Embryonic facial prominence (tissue), 1 donor: Measurements from ENCODE around the gene BRS3.
"Not testable (repeated sequence)": the region's sequence is repeated elsewhere in the genome, so short reads cannot be mapped to it uniquely, and the experiment has no call there.

ENCODE experiments used
- DNase-seq: peaks from one replicate; pipeline ENCODE4 v3.0.0-alpha.2; 2016; ENCODE audit errors: extremely low spot score

The BRS3 gene

DNA sequence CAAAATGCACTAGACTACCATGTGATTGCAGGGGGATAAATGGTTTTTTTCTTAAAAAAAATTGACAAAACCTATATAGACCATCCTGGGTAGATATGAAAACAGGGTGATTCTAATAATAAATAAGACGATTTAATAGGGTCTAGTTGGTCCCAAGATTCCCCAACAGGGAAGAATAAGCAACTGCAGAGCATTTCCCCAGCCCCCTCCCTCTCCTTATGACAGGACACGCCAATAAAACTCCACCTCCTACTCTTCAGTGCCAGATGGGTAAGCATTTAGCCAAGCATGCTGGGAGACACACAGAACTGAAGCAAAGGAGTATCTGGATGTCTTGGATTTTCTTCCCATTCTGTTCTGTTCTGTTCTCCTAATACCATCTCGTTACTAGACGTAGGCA lies at the start of gene BRS3:
TSS of gene BRS3 (plus strand) at position 301 of the 400 bp plus-strand sequence. CDS start 168 bp downstream, outside the sequence.
- no peak for DNase-seq

DNA sequence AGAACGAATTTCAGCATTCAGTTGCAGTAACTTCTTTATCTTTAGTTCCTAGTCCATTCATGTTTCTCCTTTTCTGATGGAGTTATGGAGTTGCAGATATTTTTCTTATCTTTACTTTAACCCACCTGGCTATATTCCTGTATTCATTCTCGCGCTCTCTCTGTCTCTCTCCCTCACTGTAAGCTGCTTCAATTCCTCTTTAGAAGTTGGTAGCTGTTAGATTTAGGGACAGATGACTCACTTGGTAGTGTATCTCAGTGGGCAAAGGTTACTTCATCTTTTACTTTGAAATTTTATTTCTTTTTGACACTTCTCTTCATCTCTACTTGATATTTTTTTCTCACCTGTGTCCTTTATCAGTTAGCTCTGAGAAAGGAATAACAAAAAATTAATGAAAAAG lies 49.6 kb upstream of the BRS3 start:
- no peak for DNase-seq

DNA sequence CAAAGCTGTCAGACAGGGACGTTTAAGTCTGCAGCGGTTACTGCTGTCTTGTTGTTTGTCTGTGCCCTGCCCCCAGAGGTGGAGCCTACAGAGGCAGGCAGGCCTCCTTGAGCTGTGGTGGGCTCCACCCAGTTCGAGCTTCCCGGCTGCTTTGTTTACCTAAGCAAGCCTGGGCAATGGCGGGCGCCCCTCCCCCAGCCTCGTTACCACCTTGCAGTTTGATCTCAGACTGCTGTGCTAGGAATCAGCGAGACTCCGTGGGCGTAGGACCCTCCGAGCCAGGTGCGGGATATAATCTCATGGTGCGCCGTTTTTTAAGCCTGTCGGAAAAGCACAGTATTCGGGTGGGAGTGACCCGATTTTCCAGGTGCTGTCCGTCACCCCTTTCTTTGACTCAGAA lies 42.1 kb upstream of the BRS3 start:
- DNase-seq = not testable (repeated sequence)

DNA sequence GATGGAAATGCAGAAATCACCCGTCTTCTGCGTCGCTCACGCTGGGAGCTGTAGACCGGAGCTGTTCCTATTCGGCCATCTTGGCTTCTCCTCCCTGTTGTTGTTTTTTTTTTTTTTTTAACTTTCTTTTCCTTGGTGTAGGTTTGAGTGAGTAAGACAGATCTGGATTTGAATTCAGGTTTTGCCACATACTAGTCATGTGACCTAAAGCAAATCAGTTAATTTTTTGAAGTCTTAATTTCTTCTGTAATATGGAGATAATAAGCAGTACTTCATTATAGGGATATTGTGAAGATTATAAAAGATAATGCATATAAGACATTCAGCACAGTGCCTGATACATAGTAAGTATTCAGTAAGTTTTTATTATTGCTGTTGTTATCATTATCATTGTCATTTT lies 41.5 kb upstream of the BRS3 start:
- DNase-seq = no peak

DNA sequence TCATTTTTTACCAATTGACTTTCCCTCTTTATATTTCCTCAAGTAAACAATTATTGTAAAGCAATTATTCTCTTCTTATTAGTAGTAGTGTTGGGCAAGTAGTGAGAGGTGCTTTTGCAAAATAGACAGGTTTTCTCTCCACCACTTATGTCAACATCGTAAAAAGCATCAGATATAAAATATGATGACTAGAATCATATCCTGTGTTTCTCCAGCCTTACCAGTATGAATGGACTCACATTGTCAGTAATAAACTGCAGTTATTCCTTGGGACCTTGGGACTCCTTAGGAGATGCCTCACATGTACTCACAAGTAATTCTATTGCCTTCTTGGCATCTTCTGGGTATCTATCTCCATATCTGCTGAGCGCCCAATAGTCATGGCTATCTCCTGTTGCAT lies 40.4 kb upstream of the BRS3 start:
- no peak for DNase-seq

DNA sequence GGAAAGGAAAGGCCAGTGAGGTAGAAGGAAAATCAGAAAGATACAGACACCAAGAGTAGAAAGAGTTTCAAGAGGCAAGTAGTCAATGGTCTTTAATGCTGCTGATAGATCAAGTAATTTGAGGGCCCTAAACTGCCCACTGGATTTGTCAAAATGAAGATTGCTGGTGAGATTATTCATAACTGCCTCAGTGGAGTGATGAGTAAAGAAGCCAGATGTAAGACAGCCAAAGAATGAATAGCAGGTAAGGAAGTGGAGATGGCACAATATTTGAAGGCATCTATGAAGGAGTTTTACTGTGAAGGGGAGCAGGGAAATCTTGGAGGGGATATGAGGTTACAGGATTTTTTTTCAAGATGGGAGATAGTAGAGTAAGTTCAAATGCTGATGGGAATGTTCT lies 39.8 kb upstream of the BRS3 start:
- no peak for DNase-seq

DNA sequence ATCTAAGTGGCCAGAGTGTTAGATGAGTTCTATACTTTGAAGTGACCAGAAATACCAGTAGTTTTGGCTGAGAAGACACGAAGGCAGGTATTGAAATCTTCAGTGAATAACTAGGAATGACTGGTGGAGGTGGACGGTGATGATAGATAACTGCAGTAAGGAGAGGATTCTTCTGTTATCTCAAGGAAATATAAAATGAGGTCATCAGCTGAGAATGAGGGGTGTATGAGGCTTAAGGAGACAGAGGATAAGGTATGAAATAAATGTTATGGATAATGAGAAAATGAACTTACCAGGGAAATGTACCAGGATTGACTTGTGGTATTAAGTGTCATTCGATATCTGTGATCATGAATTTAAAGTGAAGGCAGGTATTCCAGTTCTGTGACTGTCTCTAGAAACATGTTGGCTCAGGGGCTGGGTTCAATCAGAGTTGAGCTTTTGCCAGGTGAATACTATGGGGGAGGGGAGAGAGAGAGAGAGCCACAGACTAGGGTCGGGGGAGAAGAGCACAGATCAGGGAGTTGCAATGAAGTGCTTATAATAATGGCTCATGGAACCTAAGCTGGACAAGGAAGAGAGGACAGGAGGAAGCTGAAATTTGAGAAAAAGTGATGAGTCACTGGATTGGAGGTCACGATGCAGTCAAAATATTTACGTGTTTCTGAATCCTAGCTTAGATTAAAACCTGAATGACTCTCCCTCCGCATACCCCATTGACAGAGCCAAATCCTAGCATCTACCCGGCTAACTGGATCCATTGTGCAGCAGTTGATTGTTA lies 37.5 kb upstream of the BRS3 start:
- DNase-seq = no peak

DNA sequence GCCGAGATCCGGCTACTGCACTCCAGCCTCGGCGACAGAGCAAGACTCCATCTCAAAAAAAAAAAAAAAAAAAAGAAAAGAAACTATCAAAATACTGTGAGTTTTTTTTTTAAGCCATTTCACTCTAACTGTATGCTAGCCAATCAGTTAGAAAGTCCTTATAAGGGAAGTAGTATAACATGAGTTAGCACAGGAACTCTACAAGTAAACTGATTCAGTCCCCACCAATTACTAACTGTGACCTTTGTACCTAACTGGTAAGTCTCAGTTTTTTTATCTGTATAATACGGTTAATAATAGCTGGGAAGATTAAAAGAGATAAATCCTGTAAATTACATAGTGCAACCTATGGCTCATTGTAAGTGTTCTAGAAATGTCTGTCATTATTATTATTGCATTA lies 35.1 kb upstream of the BRS3 start:
- no peak for DNase-seq

DNA sequence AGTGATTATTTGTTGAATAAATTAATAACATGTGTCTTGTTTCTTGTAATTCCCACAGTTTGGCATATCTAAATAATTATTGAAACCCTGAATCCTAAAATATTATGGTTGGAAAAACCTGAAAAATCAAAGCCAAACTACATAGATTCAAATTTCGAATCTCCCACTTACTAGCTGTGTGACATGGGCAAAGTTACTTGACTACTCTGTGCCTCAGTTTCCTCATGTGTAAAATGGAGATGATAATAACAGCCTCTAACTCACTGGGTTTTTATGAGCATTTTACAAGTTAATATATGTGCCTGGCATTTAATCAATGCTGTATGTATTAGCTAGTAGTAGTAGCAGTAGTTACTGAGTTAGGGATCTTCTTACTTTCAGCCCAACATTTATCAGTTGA lies 34.6 kb upstream of the BRS3 start:
- DNase-seq = no peak

DNA sequence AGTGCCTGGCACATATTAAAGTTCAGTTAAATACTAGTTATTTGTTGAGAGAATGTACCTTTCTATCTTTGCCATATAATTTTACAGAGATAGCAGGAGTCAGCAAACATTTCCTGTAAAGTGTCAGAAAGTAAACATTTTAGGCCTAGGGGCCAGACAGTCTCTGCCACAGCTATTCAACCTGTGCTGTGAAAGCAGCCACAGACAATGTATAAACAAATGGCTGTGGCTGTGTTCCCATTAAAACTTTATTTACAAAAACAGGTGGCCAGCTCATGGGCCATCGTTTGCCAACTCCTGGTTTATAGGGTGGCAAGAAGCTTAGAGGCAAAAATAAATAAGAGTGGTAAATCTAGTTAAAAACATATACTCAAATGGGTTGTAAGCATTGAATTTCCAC lies 34.0 kb upstream of the BRS3 start:
- no peak for DNase-seq

DNA sequence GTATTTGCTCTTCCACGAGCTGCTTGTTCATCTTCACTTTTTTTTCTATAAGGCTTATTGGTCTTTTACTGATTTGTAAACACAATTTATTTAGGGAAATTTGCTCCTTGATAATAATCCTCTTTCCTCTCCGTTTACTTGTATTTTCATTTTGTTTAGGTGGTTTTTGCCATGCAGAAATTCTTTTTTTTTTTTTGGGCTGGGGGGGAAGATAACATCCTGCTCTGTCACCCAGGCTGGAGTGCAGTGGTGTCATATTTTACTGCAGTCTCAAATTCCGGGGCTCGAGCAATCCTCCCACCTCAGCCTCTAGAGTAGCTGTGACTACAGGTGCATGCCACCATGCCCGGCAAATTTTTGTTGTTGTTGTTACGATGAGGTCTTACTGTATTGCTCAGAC lies 31.6 kb upstream of the BRS3 start:
- no peak for DNase-seq

DNA sequence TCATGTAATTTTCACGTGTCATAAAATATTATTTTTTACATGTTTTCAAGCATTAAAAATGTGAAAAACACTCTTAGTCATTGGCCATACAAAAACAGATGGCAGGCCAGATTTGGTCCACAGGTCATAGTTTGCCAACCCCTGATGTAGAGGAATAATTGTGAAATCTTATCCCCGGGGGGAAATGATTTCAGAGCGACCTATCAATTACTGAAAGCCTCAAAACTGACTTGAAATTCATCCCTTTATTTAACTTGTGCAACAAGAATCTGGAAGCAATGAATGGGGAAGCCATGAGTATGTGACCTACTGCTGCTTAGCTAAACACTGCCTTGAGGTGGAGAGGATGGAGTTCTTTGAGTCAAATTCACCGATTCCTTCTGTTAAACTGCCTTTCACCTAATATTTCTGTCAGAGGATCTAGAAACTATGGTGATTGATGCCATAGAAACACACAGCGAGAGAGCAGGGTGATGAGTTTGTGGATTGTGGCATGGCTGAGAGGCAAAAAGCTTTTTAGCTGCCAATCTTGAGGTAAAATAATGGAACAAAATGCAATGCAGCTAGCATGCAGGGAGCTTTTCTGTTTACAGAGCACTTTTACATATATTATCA lies 30.3 kb upstream of the BRS3 start:
- DNase-seq = no peak

DNA sequence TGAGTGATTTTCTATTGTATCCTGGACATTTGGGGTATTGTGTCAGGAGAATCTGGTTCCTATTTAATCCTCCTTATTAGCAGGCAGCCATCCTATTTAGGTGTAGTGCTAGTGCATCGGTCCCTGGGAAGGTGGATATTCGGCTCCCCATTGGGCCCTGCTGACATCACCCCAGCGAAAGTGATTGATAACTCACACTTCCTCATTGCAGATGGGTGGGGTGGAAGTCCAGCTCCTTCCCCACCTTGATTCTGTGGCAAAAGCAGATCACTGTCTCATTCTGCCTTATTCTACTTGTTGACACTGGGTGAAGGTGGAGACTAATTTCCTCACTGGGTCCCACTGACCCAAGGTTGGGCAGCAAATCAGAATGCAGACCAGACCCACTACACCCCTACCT lies 23.2 kb upstream of the BRS3 start:
- DNase-seq = no peak

DNA sequence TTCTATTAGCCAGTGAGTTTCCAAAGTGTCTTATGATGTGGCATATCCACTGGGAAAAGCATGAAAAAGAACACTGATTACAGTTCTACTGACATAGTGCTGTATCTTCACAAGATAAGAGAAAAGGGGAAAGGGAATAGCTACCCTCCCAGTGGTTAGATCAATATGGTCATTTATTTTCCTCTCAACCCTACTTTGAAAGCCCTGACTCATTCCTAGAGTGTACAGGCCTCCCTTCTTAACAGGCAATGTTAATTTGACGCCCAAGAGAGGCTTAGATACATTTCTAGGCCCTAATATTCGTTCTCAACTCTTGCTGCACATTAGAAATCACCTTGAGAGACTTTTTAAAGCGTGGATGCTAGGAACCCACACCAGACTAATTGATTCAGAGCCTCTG lies 20.4 kb upstream of the BRS3 start:
- DNase-seq = no peak

DNA sequence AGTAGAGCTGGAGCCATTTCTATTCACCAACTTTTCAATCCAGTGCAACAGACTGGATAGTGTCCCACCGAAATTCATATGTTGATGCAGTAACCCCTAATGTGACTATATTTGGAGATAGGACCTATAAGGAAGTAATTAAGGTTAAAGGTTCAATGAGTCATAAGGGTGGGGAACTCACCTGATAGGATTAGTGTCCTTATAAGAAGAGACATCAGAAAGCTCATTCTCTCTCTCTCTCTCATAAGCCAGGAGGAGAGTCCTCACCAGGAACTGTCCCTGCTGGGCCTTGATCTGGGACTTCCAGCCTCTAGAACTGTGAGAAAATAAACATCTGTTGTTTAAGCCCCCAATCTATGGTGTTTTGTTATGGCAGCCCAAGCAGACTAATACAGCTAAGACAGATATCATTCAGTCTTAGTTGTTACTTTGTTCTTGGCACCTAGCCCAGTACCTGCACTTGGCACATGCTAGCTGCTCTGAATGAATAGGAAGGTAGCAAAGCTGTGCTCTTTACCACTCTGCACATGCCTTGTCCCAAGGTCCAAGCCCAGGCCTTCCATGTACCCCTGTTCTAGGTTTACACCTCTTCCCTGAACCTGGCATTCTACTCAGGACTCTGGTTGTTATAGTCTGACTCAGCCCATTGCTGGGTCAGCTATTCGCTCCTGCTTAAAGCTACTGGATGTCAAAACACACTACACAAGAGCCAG lies 19.2 kb upstream of the BRS3 start:
- no peak for DNase-seq

DNA sequence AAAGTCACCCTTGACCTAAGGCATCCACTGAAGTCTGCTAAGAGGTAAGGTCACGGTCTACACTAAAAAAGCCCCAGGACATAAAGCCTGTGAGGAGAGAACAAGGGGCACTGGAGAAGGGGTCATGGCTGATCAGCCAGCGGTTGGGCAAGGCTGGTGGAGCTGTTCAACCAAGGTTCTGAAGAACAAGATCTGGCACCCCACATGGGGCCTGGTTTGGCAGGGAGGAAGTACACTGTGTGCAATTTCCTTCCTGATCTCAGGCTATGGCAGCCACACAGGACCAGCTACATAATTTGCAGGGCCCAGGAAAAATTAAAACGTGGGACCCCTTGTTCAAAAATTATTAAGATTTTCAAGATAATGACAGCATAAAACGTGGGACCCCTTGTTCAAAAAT lies 14.1 kb upstream of the BRS3 start:
- DNase-seq = no peak

DNA sequence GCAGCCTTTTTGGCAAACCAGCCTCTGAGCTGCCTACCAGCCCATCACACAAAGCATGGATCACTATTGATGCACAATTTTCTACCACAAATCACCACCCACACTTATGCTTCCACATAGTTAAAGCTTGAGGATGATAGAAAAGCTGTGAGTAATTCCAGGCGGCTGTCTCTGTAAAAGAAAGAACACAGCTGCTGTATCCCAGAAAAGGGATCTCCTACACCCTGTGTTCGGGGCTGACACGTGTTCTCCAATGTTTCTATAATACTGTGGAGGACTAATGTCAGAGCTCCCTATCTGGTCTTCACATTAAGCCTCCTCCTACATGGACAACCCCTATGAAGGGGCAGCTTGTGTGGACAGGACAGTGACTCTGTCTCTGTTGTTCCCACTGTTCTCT lies 12.5 kb upstream of the BRS3 start:
- DNase-seq = no peak

DNA sequence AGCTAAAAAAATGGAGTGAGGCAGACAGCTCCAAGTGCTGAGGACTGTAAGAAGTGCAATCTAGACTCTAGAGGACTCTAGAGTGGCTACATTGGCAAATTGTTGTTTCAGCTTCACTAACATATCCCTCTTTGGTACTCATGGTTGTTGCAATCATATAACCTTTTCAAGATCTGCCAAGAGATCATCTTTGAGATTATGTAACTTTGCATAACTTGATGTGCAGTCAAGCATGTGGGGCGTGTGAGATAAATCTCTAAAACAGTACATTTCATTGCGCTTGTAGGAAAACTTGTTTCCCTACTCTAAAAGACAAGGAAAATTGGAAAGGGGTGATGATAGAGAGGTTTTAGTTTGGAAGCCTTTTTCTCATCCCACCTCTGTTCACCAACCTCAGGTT lies 11.2 kb upstream of the BRS3 start:
- no peak for DNase-seq

DNA sequence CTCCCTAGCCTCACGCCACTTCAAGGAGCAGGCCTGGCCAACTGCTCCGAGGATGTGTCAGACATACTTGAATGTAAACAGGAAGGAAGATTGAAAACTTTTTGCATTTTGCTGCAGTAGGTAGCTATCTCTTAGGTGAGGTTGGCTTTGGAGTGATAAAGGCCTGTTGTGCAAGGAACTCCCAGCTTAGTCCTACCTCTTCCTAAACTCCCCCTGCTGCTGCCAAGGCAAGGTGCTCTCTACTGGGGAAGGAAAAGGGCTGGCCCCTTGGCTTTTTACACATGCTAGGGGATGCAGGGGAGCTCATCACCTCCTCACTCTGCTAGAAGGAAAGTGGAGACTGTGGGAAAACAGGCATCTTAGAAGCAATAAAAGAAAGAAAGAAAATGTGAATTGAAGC lies 10.7 kb upstream of the BRS3 start:
- DNase-seq = no peak

DNA sequence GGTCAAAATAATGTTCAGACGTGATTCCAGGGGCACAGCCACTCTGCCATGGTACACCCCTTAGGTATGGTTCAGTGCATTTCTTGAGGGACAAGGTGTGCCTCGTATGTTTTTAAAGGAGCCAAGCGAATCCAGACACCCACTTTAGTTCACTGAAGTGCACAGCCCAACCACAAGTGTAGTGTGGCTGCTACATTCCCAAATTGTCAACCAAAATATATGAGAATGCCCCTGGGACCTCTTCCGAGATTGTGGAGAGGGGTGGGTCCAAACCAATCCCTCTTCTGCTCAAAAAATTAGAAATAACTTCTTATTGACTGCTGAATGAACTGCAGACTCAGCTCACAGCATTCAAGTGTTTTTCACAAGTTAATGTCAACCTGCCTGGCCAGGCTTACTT lies 7.4 kb upstream of the BRS3 start:
- no peak for DNase-seq

DNA sequence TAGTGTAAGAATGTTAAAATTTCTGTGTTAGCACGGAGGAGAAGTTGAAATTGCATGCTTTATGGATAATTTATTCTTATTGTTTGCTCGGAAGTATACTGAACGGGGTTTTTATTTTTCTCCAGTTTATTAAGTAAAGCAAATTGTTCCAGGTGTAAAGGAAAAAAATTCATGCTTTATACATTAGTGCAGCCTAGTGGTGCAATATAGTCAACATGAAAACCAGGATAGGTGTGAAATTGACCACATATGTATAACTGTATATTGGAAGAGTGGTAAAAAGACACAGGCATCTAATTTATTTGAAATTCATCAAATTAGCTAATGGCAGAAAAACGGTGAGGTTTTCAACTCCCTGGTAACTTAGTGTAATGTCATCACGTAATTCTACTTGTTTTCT lies 959 bp downstream of the BRS3 start:
- DNase-seq = no peak

DNA sequence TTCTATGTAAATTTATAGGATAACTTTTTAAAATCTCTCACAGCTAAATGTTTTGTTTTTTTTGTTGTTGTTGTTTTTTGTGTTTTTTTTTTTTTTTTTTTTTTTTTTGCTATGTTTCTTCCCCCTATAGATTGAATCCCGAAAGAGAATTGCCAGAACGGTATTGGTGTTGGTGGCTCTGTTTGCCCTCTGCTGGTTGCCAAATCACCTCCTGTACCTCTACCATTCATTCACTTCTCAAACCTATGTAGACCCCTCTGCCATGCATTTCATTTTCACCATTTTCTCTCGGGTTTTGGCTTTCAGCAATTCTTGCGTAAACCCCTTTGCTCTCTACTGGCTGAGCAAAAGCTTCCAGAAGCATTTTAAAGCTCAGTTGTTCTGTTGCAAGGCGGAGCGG lies 4.1 kb downstream of the BRS3 start:
- no peak for DNase-seq

DNA sequence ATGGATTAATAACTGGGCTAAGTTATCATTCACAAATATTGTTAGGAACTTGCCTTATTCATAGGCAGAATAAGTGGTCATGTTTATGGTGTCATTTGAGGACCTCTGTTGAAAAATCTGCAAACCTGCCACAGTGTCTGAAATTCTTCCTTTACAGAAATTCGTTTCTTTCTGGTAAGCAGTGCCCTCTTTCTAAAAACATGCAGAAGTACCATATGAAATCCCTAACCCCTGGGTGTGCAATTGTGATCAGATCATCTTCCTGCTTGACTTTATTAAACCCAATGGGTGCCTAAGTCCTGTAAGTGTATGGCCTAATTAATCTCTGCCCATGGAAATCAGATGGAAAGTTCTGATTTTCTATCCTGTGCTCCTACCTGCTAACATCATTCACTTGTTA lies 5.3 kb downstream of the BRS3 start:
- no peak for DNase-seq
